Kidney glomerular epithelial cell (primary cell): ENCODE measurements around the gene ADGRD1.
"Not testable (repeated sequence)": the region's sequence is repeated elsewhere in the genome, so short reads cannot be mapped to it uniquely, and the experiment has no call there.

Experiments
- DNase-seq: peaks from one replicate; lab custom pipeline; 2025; lab: John Stamatoyannopoulos, UW

The ADGRD1 gene

DNA sequence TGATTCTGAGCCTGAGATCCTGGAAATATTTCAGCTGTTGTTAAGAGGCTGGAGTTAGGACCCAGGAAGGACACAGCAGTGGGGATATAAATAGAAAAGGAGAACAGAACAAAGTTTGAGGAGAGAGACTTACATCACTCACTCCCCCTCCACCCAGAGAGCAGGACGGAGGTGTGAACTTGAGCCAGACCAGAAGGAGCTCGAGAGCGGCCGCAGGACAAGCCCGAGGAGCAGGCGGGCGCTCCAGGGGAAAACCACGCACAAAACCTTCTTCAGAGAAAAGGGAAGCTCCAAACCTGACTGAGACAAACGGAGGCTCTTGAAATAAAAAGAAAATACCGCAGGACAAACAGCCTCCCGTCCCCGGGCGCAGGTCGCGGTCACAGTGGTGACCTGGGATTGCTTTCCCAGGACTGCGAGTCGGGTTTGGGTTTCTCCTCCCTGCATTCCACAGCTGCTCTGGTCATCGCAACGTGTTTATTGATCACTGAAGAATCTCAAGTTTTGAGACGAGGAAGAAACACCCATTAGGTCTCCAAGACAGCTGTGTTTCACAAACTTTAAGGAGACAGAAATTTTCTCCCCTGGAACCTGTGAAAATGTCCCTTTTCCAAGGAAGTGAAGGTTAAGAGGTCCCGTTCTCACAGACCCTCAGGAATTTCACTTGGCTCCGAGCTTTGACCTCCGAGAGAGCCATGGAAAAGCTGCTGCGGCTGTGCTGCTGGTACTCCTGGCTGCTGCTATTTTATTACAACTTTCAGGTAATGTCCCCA, at the start of gene ADGRD1:
Gene ADGRD1 (plus strand): TSS at position 137 of the 773 bp plus-strand sequence. CDS start 559 bp downstream, at position 696.
- DNase-seq = no peak

DNA sequence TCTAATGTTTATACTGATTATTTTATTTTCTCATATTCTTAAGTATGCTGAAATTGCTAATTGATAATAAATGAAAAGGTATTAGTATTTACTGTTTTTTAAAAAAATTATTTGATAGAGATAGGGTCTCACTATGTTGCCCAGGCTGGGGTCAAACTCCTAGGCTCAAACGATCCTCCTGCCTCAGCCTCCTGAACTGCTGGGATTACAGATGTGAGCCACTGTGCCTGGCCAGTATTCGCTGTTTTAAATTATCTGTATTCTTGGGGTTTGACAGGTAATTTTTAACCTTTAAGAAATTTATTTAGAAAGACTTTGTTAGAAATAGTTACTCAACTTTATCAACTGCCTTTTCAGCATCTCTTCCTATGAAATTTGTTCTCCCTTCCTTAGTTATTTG, 49.6 kb upstream of the ADGRD1 start:
- DNase-seq = no peak

DNA sequence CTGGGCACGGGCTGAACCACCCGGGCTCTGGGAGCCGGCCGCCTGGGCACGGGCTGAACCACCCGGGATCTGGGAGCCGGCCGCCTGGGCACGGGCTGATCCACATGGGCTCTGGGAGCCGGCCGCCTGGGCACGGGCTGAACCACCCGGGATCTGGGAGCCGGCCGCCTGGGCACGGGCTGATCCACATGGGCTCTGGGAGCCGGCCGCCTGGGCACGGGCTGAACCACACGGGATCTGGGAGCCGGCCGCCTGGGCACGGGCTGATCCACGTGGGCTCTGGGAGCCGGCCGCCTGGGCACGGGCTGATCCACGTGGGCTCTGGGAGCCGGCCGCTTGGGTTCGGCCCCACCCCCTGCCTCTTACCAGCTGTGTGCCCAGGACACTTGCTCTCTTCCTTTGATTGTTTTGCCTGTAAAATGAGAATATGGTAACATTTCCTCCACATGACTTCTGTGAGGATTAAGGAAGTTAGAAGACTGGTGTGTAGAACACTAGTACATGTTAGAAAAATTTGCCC, 48.7 kb upstream of the ADGRD1 start:
- not testable (repeated sequence) for DNase-seq

DNA sequence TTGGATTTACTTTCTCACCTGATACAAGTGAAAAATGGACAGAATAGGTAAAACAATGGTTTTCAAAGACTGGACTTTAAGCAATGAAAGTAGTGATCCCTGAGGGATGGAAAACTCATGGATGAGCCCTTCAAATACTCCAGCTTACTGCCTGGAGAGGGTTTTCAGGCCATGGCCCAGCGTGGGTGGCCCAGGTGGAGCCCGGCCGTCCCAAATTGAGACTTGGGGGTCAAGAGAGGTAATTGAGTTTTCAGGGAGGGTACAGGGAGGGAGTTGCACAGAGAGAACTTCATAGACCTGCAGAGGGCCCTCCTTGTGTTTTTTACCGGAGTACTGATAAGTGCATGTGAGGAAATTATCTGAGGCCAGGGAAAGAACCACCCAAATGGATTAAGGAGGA, 44.6 kb upstream of the ADGRD1 start:
- DNase-seq = no peak

DNA sequence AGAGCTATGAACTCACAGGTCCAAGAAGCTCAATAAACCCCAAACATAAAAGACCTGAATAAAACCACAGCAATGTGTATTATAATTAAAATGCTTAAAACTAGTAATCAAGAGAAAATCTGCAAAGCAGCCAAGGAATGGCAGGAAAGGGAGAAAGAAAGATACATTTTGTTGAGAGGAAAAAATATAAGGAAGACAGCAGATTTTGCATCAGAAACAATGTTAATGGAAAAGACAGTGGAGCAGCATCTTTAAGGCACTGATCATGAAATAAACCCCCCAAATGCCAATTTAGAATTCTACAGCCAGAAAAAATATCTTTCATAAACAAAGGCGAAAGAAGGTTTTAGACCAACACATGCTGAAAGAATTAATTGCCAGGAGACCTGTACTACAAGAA, 42.5 kb upstream of the ADGRD1 start:
- no peak for DNase-seq

DNA sequence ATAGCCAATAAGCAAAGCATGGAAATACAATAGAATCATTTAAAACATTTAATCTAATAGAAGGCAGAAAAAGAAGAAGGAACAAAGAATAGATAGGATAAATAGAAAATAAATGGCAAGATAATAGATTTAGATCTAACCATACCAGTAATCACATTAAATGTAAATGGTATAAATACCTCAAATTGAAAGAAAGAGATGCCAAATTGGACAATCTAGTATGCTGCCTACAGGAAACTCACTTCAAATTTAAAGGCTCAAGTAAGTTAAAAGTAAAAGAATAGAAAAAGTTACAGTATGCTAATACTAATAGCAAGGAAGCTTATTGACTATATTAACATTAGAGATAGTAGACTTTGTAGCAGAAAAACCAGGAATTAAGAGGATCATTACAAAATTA, 41.8 kb upstream of the ADGRD1 start:
- DNase-seq = no peak

DNA sequence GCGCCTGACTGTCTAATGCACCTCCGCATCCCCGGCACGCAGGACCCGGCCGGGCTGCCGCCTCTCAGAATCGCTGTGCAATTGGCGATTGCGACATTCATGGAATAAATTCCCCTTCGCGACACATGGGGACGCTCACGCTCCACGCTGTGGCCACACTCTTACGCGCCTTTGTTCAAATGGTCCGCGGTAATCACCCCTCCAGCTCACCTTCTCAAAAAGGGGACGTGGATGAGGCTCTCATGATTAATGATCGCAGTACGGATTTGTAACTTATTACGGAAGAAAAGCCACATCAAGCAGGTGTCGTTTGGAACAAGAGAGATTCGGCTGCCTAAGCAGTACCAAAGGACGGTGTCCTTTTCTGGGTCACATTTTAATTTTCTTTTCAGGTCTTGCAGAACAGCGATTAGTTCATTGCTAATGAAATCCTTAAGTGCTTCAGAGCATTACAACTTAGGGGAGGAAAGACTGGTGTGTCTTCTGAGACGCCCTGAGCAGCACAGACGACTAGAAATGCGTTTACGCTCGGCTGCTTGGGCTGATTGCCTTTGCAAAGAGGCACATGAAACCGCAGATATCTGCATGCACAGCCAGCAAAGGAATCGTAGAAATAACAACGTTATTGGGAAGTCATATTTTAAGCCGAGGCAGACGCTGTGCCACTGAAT, 37.3 kb upstream of the ADGRD1 start:
- peak; percentile 36 for DNase-seq

DNA sequence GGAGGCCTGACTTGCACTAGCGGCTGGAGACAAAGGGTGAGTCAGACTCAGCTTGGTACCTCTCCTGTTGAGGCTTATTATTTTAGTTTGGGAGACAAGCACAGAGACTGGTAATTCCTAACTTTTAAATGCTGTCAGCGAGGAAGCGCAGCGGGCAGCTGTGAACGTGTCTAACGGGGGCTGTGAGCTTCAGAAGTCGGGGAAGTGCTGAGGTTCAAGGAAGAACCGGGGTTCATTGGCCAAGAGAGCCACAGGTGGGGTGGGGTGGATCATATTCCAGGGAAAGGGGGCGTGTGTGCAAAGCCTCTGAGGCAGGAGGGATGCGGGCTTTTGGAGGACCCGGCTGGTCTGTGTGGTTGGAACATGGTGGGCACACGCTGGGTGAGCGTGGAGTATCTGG, 36.1 kb upstream of the ADGRD1 start:
- no peak for DNase-seq

DNA sequence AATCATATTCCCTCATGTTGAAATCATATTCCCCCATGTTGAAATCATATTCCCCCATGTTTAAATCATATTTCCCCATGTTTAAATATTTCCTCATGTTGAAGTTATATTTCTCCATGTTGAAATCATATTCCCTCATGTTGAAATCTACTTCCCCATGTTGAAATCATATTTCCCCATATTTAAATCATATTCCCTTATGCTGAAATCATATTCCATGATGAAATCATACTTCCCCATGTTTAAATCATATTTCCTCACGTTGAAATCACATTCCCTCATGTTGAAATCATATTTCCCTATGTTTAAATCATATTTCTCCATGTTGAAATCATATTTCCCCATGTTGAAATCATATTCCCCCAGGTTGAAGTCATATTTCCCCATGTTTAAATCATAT, 34.6 kb upstream of the ADGRD1 start:
- no peak for DNase-seq

DNA sequence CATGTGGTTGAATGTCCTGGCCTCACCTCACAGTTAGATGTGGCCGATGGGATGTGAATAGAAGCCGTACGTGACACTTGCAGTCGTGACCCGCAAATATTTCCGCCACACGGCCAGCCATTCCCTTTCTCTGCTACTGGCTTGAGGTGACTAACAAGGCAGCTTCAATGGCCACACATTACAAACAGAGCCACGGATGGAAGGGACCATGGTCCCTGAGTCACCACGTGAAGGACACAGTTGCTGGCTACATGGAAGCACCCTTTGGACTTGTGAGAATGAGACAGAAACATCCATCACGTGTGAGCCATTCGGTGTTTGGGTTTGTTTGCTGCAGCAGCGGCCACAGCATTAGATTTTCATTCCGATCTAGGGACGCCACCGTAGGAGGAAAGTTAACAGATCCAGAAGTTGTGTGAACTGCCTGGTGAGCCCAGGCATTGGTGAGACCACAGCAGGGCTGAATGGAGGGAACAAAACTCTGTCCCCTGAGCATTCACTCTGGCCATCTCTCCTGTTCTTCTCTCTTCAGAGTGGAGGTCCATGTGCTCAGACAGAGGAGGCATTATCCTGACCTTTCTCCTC, 33.5 kb upstream of the ADGRD1 start:
- DNase-seq = no peak

DNA sequence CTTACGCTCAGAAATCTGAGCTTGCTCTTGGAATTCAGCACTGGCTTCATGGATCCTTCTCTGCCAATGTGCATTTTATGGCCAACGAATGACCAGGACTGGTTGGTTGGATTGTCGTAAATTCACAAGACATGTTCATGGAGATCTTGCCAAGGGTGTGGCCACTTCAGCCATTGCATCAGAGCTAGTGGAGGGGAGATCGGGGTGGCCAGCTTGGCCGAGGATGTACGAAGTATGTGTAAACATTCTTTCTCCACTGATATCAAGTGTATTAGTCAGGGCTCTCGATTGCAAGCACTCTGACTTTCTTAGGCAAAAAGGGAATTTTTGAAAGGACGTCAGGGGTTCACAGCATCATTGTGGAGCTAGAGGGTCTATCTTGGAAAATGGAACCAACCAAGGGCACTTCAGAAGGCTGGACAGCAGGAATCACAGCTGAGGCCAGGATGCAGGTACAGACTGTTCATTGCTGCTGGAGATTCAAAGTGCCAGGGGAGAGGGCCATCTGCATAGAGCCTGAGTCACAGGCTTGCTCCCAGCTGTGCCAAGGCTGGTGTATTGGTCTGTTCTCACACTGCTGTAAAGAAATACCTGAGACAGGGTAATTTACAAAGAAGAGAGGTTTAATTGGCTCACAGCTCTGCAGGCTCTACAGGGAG, 32.9 kb upstream of the ADGRD1 start:
- no peak for DNase-seq

DNA sequence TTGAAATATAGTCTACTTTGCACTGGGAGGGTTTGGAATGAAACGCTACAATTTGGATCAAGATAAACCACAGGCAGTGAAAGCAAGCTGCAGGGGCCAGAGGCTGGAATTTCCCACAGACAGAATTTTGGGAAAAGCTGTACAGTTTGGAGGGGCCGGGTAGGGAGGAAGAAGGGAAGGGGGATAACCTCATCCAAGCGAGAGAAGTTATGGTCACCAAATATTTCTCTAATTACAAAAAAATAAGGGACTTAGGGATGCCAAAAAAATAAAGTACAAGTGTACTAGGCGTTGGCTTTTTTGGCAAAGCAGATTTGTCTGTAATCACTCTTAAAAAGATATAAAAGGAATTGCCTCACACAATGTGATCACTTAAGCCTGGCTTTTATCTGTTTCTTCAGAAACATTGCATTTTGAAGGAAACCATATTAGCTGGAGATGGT, 31.2 kb upstream of the ADGRD1 start:
- DNase-seq = no peak

DNA sequence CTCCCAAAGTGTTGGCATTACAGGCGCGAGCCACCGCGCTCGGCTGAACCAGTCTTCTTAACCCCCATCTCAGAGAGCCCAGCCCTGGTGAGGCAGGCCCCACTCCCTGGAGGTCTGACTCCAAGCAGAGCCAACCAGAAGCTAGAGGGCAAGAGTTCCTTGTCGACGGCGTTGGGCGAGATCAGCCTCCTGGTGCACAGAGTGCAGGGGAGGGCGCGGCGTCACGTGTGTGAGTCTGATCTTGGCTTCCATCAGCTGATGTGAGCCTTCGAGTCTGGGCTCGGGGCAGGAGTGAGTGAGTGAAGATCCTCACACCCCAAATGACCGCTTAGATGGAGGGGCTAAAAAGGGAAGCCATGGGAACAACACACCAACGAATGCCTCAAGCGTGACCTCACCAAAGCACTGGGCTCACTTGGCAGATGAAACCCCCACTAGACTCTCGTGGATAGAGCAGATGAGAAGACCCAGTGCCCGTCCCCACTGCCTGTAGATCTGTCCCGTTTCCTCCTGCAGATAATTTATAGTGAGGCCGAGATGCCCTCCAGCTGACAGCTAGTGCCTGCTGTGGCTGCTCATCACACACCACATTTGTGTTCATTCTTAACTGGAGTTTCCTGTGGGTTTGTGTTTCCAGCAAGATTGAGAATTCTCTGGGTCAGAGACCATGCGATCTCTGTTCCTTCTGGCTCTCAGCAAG, 28.6 kb upstream of the ADGRD1 start:
- DNase-seq = no peak

DNA sequence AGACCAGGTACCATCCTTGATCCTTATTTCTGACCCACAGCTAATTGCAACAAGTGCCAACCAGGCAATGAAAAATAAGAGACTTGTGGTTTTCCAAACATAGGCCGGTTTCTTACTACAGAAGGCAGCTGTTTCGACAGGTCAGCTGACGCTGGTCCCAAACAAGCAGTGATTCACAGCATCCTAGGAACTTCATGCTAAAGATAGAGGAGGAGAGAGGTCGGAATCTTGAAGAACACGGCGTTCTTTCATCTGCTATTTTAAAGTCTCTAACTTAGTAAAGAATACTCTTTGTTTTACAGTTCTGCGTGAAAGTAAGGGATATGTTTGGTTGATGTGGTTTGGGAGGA, 28.1 kb upstream of the ADGRD1 start:
- no peak for DNase-seq

DNA sequence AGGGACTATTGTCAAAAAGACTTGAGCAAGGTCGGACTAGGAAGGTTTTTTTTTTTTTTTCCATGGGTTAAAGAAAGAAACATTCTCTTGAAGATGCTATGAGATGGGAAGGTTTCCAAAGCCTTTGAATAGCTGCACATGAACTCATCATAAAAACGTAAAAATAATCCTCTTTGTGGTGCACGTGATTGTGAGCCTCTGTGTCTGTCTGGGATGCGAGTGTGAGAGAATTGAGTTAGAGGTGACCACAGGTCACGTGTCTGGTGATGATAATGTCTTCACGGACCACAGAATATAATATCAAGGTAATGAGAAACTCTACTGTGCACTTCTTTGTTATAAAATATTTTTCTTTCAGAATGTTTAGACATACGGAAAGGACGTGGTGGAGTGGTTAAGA, 24.3 kb upstream of the ADGRD1 start:
- DNase-seq = no peak

DNA sequence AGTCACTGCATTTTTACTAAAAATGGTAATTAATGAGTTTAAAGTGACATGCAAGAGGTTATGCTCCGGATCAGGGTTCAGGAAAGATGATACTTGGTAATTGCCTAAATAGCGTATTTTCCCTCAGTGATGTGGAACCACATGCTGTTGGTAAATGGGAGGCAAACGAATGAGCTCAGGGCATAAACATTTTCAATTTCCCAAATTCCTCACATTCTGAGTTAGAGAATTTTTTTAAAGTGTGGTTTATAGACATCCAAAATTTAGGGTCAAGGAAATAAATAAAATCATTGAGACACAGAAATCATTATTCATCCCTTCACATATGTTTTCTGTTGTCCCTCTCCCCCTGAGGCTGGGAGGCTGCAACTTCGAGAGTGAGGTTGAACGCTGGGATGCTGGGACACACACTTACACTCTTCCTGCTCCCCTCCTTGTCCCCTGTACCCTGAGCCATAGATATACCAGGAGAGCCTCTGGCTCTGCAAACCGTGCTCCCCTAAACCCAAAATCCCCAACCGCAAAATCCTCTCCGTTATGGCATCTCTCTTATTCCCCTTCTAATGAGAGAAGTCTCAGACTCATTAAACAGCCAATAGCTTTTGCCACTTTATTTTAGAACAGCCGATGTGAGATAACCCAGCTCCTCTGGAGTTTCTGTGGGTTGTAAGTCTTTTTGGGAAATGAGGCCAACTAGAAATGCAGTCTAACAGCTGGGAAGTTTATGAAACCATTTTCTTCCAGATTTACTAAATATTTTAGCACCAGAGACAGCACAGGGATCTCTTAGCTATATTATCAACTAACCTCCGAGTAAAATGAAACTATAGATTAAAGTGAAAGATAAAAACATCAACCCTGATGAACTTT, 21.4 kb upstream of the ADGRD1 start:
- no peak for DNase-seq

DNA sequence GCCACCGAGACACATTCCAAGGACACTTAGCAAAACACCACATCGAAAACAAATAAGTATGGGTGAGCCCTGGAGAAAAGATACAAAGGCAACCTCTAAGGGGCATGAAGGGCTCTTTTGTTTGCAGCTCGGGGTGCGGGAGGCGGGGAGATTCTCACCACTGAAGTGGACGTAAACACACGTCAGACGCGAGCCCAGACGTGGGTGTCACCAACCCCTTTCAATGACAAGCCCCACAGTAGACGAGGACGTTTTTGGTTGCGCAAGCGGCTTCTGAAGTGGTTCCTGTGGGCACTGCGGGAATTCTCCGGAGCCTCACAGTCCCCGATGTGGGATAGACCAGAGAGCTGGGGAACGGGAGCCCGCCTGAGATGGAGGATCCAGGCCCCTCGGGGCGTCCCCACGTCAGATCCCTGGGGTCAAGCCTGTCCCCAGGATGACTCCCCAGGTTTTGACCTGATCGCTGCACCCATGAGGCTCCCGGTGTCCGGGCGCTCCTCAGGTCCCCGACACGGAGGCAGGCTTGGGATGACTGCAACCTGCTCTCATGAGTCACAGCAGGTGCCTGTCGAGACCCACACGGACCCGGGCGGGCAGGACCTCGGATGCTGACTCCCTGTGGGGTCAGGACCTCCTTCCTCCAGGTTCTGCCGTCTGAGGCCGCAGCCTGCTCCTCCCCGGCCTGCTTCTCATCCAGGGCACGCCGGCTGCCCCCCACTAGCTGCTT, 20.3 kb upstream of the ADGRD1 start:
- no peak for DNase-seq

DNA sequence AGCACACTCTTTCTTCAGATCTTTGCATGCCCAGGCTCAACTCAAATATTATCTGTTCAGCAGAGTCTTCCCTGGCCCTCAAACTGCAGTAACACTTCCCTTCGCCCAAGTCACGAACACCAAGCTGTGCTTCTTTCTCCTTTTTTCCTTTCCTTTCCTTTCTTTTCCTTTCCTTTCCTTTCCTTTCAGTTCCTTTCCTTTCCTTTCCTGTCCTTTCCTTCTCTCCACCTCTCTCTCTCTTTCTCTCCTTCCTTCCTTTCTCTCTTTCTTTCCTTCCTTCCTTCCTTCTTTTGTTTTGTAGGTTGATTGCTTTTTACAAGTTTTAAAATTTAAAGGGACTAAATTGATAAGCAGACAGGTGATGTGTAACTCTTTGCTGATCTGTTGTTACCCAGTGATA, 19.0 kb upstream of the ADGRD1 start:
- no peak for DNase-seq

DNA sequence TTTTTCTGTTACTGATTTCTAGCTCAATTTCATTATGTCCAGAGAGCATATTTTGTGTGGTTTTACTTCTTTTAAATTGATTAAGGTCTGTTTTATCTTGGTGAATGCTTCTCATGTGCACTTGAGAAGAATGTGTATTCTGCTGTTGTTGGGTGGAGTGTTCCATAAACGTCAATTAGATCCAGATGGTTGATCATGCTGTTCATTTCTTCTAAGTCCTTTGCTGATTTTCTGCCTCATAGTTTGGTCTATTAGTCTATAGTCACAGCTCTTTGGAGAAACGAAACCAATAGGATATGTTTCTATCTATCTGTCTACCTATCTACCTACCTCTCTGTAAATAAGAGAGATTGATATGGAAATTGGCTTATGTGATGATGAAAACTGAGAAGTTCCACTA, 17.1 kb upstream of the ADGRD1 start:
- DNase-seq = no peak

DNA sequence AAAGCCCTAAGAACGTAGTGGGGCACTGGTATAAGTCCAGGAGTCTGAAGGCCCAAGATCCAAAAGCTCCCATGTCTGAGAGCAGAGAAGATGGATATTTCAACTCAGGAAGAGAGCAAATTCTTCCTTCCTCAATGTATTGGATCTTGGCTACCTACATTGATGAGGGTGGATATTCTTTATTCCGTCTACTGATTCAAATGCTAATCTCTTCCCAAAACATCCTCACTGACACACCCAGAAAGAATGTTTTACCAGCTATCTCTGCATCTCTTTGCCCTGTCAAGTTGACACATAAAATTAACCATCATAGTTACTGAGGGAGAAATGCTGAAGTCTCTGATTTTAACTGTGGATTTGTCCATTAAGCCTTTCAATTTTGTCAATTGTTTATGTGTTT, 16.6 kb upstream of the ADGRD1 start:
- DNase-seq = no peak
